EL (cell line): ENCODE measurements around the gene REEP1.
"Not testable (repeated sequence)": the region's sequence is repeated elsewhere in the genome, so short reads cannot be mapped to it uniquely, and the experiment has no call there.

Experiments
- DNase-seq: peaks from one replicate; pipeline ENCODE4 v3.0.0-alpha.2; 2016

The REEP1 gene

GRCh38 chr2:86223140-86223926 is 114.1 kb downstream of the REEP1 start:
- DNase-seq: peak; percentile 44

GRCh38 chr2:86221066-86221684 is 116.3 kb downstream of the REEP1 start:
- peak; percentile 50 for DNase-seq

GRCh38 chr2:86219896-86220295 is 117.5 kb downstream of the REEP1 start:
- no peak for DNase-seq

GRCh38 chr2:86218124-86218523 is 119.3 kb downstream of the REEP1 start:
- no peak for DNase-seq

- peak; percentile 24 for DNase-seq
These were observed 120.6 kb downstream of the REEP1 start for GRCh38 chr2:86216575-86217555.

GRCh38 chr2:86214503-86214832 is 123.0 kb downstream of the REEP1 start:
- DNase-seq: no peak

GRCh38 chr2:86213699-86214502 is 123.5 kb downstream of the REEP1 start:
- DNase-seq: no peak

- DNase-seq: no peak
These were observed 124.4 kb downstream of the REEP1 start for GRCh38 chr2:86213056-86213455.

- no peak for DNase-seq
These were observed 125.6 kb downstream of the REEP1 start for GRCh38 chr2:86211796-86212188.

- DNase-seq: no peak
These were observed 126.2 kb downstream of the REEP1 start for GRCh38 chr2:86211033-86211795.

- DNase-seq: no peak
These were observed 133.0 kb downstream of the REEP1 start for GRCh38 chr2:86204458-86204857.

- DNase-seq: no peak
These were observed 133.8 kb downstream of the REEP1 start for GRCh38 chr2:86203614-86204013.

- DNase-seq: no peak
These were observed 134.7 kb downstream of the REEP1 start for GRCh38 chr2:86202702-86203101.

GRCh38 chr2:86202336-86202692 is 135.1 kb downstream of the REEP1 start:
- no peak for DNase-seq

GRCh38 chr2:86201671-86202335 is 135.6 kb downstream of the REEP1 start:
- no peak for DNase-seq

- DNase-seq: not testable (repeated sequence)
These were observed 136.9 kb downstream of the REEP1 start for GRCh38 chr2:86200564-86200963.

GRCh38 chr2:86199834-86200177 is 137.6 kb downstream of the REEP1 start:
- DNase-seq: no peak

GRCh38 chr2:86195808-86196387 is 141.5 kb downstream of the REEP1 start:
- no peak for DNase-seq

GRCh38 chr2:86195055-86195807 is 142.2 kb downstream of the REEP1 start, which contains the start of gene IMMT:
Gene IMMT (minus strand): TSS chr2:86195462. CDS start chr2:86195382, 80 bp downstream.
- DNase-seq: peak; percentile 96

- DNase-seq: no peak
These were observed 142.7 kb downstream of the REEP1 start for GRCh38 chr2:86194751-86195054.
